HepG2 (cell line): ENCODE results near the gene SH3GL1. TPM values are rescaled to one million over a fixed set of nuclear protein-coding genes. Genes with fewer than 3 reads are reported as not detected.

ENCODE experiments used
- AFF4 ChIP-seq: sonication (generic); formaldehyde crosslinking; IDR thresholded peaks from 2 replicates; pipeline ENCODE4 v1.4.0; 2020; ENCODE audit warnings: missing genetic modification reagents
- CCAR2 ChIP-seq: fragments of 200-400 bp; formaldehyde crosslinking; optimal IDR thresholded peaks from 2 replicates; pipeline ENCODE3; 2018; ENCODE audit warnings: low read depth, mild to moderate bottlenecking, low read length, moderate library complexity
- DBP ChIP-seq: sonication (generic); formaldehyde crosslinking; IDR thresholded peaks from 2 replicates; pipeline ENCODE4 v1.4.0; 2020; ENCODE audit warnings: missing genetic modification reagents; ENCODE audit errors: not compliant biosample characterization
- DR1 ChIP-seq: sonication (generic); formaldehyde crosslinking; IDR thresholded peaks from 2 replicates; pipeline ENCODE4 v1.8.0; 2021; ENCODE audit warnings: mild to moderate bottlenecking, missing genetic modification reagents, inconsistent platforms
- FOSL1 ChIP-seq: sonication (generic); formaldehyde crosslinking; IDR thresholded peaks from 2 replicates; pipeline ENCODE4 v1.9.0; 2021; ENCODE audit warnings: missing genetic modification reagents, borderline replicate concordance
- FUBP1 ChIP-seq: sonication (generic); formaldehyde crosslinking; IDR thresholded peaks from 2 replicates; pipeline ENCODE4 v1.5.1; 2020; ENCODE audit warnings: missing genetic modification reagents, mild to moderate bottlenecking, borderline replicate concordance
- HMG20A ChIP-seq: IDR thresholded peaks from 2 replicates; pipeline ENCODE4 v1.6.1; 2016; ENCODE audit warnings: borderline replicate concordance
- MTERF4 ChIP-seq: sonication (generic); formaldehyde crosslinking; IDR thresholded peaks from 2 replicates; pipeline ENCODE4 v1.8.0; 2023; ENCODE audit warnings: mild to moderate bottlenecking, missing genetic modification reagents
- ONECUT2 ChIP-seq: sonication (generic); formaldehyde crosslinking; IDR thresholded peaks from 2 replicates; pipeline ENCODE4 v1.4.0; 2020; ENCODE audit warnings: missing genetic modification reagents
- TRIM22 ChIP-seq: fragments of 450-650 bp; IDR thresholded peaks from 2 replicates; pipeline ENCODE4 v1.6.1; 2017
- ZNF644 ChIP-seq: IDR thresholded peaks from 2 replicates; pipeline ENCODE4 v1.6.1; 2016; ENCODE audit warnings: low read depth
- ZZZ3 ChIP-seq: sonication (generic); formaldehyde crosslinking; IDR thresholded peaks from 2 replicates; pipeline ENCODE4 v1.4.0; 2020; ENCODE audit warnings: missing genetic modification reagents, mild to moderate bottlenecking, borderline replicate concordance
- polyA plus RNA-seq, 8 experiments: library from polyadenylated mRNA; depleted of rRNA in 3 of 8; stranded (reverse) in 7 of 8; unstranded in 1 of 8; fragments of >200 nt; fragmentation: Illumina TruSeq in 4 of 8; extraction: Trizol in 4 of 8; gene quantifications; 2 replicates each; pipeline versions ENCODE4 v1.2.1 to v1.2.3, GENCODE V29; 2011 to 2016; ENCODE audit warnings: low read depth in 4 of 8, missing spikeins in 1 of 8, mixed read lengths in 1 of 8; ENCODE audit not compliant: insufficient read depth in 1 of 8
- total RNA-seq, 5 experiments: library from RNA; depleted of rRNA; stranded (reverse); fragments of >200 nt; fragmentation: Illumina TruSeq; extraction: Trizol; gene quantifications; 2 replicates each; pipeline ENCODE4 v1.2.3, GENCODE V29; 2016; ENCODE audit warnings: low read depth in 1 of 5

The SH3GL1 gene
- total and polyA plus RNA-seq, 2 of the 13 experiments (the other 11 are each of a cell fraction or from before 2014, with no cell fraction given) = 33.0 to 45.1 TPM

GRCh38 chr19:4372165-4373012 lies 28.0 kb downstream of the SH3GL1 start (continued):
- no peak for TF ChIP-seq AFF4
- TF ChIP-seq TRIM22 = no peak
- TF ChIP-seq MTERF4 (CRISPR knock-in tag) = 0 out of 2 replicates have a peak, but pooled peaks have one; percentile 31
- TF ChIP-seq ONECUT2 = no peak
- no peak for TF ChIP-seq DBP (CRISPR knock-in tag)
- no peak for TF ChIP-seq DR1 (CRISPR knock-in tag)
- TF ChIP-seq CCAR2 = no peak
- no peak for TF ChIP-seq ZZZ3 (CRISPR knock-in tag)
- TF ChIP-seq FUBP1 (CRISPR knock-in tag) = no peak
- no peak for TF ChIP-seq FOSL1 (CRISPR knock-in tag)
- no peak for TF ChIP-seq ZNF644 (CRISPR knock-in tag)
- TF ChIP-seq HMG20A (CRISPR knock-in tag) = no peak
- TF ChIP-seq, all 625 proteins: peak for 2
